GM21576 (cell line): ENCODE results near the gene TM4SF5.

Source experiments
- ATAC-seq: cut with Tn5 transposase; IDR thresholded peaks from one replicate; pipeline ENCODE4 v1.9.1; 2021; ENCODE audit warnings: mild to moderate bottlenecking, moderate library complexity; ENCODE audit not compliant: unreplicated experiment

The TM4SF5 gene

DNA sequence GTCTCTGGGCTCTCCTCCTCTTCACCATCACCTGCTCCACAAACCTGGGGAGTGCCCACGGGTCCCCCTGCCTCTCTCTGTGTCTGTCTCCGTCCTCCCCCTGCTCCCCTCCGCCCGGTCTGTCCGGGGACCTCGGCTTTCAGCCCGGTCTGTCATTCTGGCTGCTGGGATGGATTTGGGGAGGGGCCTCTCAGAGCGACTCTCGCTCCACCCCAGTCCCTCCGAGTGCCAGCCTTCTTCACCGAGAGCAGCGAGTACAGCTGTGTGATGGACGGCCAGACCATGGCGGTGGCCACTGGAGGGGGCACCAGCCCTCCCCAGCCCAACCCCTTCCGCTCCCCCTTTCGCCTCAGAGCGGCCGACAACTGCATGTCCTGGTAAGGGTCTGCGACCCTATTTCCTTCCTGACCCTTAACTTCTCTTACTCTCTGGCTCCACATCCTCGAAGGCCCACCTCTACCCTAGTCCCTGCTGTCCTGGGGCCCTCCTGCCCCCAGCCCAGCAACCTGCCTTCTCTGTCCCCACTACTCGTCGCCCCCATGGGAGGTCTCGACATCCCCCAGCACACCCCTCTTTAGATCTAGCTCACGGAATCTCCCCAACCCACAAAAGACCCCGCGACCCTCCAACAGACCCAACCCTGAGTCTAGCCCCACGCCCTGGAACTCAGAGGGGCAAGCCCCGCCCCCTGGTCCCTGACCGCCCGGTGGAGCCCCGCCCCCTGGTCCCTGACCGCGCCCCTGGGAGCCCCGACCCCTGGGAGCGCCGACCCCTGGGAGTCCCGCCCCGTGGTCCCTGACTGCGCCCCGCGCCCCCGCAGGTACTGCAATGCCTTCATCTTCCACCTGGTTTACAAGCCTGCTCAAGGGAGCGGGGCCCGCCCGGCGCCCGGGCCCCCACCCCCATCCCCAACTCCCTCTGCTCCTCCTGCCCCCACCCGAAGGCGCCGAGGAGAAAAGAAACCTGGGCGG lies 26.4 kb upstream of the TM4SF5 start:
- no peak for ATAC-seq

DNA sequence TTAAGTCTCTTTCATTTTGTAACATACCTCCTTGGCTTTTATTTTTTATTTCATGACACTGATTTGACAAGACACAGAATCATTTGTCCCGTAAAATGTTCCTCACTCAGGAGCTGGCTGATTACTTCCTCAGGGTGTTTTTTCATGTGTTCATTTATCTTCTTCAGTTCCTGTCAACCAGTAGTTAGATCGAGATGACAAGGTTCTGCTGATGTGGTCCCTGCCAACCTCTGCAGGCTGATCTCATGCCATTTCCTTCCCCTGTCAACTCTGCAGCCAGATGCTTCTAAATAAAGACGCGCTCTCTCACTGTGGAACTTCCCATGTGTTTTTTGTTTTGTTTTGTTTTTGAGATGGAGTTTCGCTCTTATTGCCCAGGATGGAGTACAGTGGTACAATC lies 23.8 kb upstream of the TM4SF5 start:
- no peak for ATAC-seq

DNA sequence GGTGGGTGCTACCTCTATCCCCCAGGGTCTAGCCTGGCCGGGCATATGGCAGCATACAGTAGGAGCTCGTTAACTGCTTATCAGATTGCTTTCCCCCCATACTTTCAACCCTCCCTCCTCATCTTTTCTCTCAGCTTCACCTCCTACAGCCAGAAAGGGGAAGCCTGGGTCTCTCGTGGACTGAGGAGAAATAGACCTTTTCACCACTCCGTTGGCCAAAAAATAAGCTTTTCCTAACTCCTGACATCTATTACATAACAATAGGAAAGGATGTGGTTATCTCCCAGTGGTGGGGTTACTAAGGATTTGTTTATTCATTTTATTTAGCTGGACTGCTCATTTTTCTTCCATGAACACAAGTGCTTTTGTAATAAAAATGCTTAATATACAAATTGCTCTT lies 23.0 kb upstream of the TM4SF5 start:
- ATAC-seq = no peak

DNA sequence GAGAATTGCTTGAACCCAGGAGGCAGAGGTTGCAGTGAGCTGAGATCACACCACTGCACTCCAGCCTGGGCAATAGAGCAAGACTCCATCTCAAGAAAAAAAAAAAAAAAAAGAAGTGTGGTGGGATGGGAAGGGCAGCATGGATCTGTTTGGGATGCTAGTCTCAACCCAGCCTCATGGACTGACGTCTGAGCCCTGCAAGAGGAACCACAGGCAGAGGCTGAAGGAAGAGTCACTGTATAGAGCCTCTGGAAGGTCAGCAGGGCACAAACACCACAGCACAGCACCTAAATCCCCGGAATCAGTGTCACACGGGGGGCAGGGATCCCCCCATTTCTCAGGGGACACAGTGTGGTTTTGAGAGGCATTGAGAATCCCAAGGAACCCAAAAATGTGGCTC lies 21.1 kb upstream of the TM4SF5 start:
- ATAC-seq = no peak

DNA sequence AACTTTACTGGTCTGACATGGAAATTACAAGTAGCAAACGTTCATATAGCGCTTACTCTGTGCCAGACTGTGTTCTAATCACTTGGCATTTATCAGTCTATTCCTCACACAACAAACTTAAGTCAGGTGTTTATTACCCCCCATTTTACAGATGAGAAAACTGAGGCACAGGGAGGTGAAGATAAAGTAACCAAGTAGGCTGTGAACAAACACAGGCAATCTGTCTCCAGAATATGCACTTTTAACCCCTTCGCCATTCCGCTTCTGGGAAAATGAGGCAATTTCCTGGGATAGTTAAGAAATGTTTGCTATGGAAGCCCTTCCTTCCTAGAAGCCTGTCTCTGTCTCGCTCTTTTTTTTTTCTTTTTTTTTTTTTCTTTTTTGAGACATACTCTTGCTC lies 19.8 kb upstream of the TM4SF5 start:
- no peak for ATAC-seq

DNA sequence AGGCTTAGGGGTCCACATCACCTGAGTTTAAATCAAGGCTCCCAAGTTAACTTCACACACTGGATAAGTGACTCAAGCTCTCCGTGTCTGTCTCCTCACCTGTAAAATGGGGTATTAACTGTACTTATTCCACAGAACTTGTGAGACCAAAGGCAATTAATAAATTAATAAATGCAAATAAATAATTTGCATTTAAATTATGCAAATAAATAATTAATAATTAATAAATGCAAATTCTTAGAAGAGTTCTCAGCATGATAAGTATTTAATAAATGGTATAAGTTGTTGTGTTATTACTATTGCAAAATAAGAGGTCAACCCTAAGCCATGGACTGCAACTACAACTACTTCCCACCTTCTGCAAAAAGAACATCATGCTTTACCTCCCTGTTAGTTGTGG lies 18.3 kb upstream of the TM4SF5 start:
- ATAC-seq = no peak

DNA sequence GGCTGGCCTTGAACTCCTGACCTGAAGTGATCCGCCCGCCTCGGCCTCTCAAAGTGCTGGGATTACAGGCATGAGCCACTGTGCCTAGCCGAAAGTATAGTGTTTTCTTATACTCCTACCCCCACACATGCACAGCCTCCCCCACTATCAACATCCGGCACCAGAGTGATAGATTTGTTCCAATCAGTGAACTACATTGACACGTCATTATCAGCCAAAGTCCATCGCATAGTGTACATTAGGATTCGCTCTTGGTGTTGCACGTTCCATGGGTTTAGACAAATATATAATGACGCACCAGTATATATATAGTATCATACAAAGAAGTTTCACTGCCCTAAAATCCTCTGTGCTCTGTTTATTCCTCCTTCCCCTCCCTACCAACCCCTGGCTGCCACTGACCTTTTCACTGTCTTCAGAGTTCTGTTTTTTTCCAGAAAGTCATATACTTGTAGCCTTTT lies 11.9 kb upstream of the TM4SF5 start:
- ATAC-seq = no peak

DNA sequence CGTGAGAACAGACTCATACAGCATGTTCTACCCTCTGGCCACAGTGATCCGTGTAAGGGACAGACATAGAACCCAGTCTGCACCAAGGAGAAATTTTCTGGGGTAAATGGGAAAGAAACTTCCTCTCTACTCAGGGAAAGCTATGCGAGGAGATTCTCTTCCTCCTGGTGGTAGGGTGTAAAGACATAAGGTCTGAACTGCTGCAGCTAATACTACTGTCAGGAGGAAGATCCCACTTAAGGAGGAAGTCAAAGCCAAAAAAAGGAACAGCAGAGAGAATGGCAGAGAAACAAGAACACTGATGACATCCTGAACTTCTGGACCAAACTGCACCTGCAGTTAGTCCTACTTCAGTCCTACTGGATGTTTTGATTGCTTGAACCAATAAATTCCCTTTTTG lies 7.1 kb upstream of the TM4SF5 start:
- no peak for ATAC-seq

DNA sequence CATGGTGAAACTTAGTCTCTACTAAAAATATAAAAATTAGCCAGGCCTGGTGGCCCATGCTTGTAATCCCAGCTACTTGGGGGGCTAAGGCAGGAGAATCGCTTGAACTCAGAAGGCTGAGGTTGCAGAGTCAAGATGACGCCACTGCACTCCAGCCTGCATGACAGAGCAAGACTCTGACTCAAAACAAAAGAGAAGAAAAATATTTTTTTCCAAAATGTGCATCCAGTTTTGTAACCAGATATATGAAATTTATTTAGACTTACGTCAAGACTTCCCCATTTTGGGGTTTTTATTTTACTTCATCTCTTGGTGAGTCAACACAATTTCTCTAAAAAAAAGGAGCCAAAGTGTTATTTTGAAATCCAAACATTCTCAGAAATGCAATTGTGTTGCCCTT lies 5.5 kb upstream of the TM4SF5 start:
- ATAC-seq = no peak

DNA sequence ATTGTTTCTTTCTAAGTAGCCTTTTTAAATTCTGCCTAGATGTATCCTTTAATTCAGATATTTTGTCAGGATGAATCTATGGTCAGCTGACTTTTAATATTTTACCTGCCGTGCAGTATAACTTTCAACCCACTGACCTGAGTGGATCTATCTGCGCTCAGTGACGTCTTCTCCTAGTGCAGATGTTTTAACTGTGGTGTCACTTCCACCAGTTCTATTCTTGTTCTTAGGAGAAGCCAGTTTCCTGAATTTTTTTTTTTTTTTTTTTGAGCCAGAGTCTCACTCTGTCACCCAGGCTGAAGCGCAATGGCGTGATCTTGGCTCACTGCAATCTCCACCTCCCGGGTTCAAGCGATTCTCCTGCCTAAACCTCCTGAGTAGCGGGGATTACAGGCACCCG lies 5.0 kb upstream of the TM4SF5 start:
- no peak for ATAC-seq

DNA sequence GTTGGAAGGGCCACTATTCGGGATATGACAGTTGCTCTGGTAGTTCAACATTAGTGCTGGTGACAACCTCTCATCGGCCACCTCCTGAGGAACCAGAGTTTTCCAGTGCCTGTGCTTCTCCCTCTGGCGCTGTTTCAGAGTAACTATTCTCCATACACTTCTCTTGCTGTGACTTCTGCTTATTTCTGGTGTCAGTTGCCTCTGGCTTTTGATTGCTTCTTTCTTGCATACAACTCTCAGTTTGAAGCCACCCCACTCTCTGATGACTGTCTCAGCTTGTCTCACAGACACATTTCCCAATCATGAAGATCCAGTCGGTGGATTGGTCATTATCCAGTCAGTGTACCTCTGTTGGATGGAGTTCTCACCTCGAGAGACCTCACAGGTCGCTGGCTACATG lies 3.4 kb upstream of the TM4SF5 start:
- ATAC-seq = no peak

DNA sequence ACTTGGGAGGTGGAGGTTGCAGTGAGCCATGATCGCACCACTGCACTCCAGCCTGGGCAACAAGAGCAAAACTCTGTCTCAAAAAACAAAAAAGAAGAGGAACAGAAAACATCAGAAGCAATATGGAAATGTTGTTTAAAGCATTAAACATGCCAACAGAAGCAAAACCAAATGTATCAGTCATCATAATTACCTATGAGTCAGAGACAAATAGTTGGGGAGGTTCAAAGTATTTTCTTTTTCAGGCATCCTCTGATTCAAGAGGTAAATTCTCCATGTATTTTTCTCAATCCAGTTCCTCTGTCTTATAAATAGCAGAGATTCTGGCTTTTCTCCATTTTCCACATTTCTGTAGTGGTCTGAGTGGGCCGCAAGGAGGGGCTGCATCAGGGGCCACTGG lies 2.1 kb upstream of the TM4SF5 start:
- ATAC-seq = no peak

DNA sequence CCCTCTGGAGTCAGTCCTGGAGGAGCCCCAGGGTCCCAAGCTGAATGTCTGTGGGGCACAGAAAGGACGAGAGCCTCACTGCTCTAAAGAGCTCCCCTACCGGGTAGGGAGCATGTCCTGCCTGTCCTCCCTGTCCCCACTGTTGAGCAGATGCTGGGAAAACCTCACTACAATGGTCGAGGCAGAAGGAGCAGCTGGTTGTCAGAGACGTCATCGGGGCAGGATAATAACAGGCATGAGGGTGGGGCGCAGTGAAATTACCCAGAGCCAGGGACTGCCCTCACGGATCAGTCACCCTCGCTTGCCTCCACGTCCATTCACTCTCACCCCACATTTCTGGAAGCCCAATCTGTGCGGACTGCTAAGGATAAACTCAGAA lies 538 bp downstream of the TM4SF5 start:
- ATAC-seq = no peak

DNA sequence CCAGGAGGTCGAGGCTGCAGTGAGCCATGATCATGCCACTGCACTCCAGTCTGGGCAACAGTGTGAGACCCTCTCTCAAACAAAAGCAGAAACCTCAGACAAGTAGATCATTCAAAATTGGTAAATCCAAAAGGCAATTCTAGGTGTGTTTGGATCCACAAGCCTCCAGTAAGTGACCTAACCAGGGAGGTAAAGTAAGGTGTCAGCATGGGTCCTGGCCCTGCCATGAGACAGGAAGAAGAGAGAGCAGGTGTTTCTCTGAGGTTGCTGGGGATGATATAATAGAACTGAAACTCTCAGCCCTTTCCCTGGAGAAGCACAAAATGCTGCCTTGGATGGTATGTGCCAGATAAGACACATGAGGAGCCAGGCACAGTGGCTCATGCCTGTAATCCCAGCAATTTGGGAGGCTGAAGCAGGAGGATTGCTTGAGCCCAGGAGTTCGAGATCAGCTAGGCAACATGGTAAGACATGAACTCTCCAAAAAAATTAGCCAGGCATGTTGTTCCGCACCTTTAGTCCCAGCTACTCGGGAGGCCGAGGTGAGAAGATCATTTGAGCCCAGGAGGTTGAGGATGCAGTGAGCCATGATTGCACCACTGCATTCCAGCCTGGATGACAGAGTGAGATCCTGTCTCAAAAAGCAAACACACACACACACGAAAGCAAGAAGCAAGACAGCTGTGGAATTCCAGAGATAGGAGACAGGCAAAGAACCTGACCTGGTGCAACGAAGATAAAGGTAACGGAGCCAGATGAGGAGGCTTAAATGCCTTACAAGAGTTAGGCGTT lies 6.5 kb downstream of the TM4SF5 start:
- ATAC-seq = no peak

DNA sequence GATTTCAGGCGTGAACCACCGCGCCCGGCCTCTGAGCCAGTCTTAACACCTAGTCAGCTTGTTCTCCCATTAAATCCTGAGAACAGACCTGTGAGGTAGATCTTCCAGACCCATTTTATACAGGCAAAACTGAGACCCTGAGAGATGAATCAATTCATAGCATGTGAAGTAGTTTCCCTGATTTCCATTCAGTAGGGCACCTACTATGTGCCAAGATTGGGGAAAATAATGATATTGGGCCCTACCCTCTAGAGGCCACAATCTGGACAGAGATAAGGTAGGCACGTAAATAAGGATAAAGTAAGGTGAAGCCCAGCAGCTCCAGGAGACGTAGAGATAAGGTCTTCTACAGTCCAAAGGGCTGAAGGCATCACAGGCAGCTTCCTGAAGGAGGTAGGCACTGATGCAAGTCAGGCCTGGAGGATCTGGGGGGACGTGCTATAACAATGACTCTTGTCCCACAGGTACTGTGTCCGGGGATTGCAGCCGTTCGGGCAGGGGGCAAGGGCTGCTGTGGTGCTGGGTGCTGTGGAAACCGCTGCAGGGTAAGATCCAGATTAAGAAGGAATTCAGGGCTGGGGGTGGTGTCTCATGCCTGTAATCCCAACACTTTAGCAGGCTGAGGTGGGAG lies 8.8 kb downstream of the TM4SF5 start:
- ATAC-seq = no peak

DNA sequence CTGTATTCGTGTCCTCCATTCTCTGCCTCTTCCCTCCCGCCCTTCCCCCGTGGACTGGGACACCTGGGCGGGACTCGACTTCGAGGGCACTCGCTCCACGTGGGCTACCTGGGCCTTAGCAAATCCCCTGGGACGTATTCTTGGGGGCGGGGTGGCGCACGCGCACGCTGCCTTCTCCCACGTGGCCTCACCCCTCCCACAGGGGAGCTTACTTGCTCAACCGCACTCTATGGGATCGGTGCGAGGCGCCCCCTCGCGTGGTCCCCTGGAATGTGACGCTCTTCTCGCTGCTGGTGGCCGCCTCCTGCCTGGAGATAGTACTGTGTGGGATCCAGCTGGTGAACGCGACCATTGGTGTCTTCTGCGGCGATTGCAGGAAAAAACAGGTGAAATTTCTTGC lies 11.0 kb downstream of the TM4SF5 start:
- ATAC-seq = no peak

DNA sequence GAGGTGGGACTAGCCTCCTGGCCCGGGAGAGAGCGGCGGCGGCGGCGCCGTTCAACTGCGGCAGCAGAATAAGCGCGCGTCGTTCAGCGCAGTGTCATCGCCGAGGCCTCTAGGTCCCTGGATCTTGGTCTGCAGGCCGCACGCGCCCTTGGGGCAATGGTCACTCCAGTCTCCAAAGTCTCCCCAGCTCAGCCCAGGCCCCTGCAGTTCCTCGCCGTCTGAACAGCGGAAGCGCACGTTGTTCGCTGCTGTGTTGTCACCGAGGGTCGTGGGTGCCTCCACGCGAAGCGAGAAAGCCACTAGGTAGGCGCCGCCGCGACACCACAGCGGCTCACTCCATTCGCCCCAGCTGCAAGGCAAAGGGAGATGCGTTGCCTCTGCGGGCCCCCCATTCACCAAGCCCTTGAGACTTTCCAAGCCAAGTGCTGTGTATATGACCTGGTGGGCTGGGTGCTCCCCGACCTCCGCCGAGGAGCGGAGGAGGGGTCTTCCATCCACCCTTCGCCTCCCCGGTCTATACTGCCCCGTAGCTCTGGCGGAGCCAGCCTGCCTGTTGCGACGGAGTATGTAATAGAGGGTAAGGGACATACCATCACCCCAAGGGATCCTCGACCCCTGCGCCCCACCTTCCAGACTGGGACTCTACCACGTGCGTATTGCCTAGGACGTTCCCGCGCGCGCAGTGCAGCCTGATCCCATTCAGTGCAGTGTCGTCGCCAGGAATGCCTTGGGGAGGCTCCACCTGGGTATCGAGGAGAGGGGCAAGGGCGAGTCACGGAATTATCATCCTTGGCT lies 13.8 kb downstream of the TM4SF5 start:
- no peak for ATAC-seq

DNA sequence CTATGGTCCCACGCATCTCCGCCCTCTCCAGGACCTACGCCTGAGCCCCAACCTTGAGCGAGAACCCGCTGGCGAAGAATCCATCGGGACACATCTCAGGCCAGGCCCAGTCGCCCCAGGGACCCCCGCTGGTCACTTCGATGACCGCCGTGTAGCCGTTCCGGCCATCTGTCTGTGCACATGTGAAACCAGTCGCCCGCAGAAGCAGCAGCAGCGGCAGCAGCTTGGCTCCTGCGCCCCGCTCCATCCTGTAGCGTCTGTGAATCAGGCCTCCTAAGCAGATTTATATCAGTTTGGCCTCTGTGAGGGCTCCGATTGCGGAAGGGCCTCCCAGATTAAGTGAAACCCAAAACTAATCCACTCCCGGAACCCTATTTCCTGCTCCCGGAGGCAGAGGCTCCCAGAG lies 14.4 kb downstream of the TM4SF5 start, which contains the start of gene VMO1:
Gene VMO1, minus strand, starts transcription at position 259 of the 406 bp plus-strand sequence. Its CDS starts 12 bp downstream, at position 247.
- no peak for ATAC-seq

DNA sequence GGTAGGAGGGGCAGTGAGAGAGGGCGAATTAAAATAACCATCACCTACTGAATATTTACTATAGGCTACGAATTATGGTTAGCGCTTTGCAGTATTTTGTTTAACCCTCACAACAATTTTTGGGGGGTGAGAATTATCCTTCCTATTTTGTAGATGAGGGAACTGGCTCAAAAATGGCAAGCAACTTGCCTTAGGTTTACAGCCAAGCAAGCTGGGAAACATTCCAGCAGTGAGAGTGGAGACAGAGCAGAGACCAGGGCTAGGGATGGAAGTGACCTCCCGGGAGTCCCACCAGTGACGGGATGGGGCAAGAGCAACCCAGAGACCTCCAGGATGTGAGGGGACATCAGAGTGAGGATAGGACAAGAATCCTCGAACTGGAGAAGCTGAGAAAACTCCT lies 14.8 kb downstream of the TM4SF5 start:
- ATAC-seq = no peak

DNA sequence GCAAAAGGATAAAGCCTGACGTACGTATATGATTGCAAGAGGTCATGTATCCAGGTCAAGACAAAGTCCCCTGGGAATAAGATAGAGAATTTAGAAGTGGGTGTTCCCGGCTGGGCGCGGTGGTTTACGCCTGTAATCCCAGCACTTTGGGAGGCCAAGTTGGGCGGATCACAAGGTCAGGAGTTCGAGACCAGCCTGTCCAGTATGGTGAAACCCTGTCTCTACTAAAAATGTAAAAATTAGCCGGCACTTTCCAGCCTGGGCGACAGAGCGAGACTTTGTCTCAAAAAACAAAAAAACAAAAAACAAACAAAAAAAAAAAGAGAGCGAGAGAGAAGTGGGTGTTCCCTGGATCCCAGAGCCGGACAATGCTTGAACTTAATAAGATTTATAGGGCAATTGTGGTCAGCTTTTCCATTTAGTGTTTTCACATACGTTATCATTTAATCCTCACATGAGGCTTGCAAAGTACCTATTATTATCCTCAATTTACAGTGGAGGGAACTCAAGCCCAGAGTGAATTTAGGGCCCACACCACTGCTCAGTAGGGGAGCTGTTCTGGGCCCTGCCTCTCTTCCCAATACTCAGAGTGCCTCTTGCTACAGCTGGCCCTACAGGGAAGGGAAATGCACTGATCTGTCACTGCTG lies 16.6 kb downstream of the TM4SF5 start:
- no peak for ATAC-seq
